GM19324 (cell line): ENCODE measurements around the gene AMACR.
"Not testable (repeated sequence)": the region's sequence is repeated elsewhere in the genome, so short reads cannot be mapped to it uniquely, and the experiment has no call there.

Source experiments
- ATAC-seq: cut with Tn5 transposase; IDR thresholded peaks from one replicate; pipeline ENCODE4 v1.9.1; 2021; ENCODE audit warnings: mild to moderate bottlenecking, moderate library complexity; ENCODE audit not compliant: unreplicated experiment, low FRiP score

Gene AMACR

DNA sequence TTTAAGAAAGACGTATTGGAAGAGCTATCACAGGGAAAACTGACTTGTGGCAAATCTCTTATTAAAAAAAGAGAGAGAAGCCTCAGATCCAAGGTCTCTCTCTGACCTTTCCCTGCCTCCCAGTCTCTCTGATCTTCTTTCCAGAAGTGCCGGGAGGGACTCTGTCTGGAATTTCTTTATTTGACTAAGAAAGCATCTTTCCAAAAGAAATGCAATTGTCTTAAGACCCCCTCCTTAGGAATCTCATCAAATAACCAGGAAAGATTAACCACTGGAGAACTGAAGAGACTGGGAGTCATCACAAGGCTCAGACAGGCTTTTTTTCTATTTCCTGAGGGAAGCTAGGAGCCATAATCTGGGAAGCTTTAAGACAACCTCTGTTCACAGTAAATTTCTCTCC, 30.5 kb upstream of the AMACR start:
- no peak for ATAC-seq

DNA sequence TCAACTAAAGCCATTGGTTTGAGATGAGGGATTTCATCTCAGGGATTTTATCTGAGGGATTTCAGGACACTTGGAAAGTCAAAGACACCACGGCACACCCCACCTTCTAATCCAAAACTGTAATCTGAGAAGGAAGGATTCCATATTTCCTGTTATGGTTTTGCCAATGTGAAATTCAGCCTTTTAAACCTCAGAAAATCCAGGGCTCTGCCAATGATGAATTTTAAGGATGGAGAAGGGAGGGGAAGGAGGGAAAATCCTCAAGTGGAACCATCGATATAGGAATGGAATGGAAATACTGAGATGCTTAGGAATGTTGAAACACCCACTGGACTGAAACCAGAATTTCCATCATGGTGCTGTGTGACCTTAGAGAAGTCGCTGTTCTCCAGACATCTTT, 29.9 kb upstream of the AMACR start:
- no peak for ATAC-seq

DNA sequence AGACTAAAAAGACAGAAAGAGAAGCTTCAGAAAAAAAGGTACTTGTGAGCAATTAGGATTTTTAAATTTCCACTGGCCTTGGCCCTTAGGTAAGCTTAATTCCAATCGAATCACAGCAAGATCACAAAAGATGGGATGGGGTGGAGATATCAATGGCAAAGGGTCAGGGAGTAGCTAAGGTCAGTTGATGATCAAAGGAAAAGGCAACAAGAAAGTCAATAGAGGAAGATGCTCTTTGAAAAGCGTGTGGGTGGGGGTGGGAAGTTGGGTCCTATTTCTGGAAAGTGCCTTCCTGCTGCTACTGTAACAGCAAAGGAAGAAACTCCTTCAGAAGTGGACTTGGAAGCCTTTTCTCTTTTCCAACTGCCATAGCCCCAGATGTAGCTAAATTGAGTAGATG, 27.9 kb upstream of the AMACR start:
- ATAC-seq = no peak

GRCh38 chr5:34034534-34035327, 26.9 kb upstream of the AMACR start:
- ATAC-seq = peak; percentile 63

DNA sequence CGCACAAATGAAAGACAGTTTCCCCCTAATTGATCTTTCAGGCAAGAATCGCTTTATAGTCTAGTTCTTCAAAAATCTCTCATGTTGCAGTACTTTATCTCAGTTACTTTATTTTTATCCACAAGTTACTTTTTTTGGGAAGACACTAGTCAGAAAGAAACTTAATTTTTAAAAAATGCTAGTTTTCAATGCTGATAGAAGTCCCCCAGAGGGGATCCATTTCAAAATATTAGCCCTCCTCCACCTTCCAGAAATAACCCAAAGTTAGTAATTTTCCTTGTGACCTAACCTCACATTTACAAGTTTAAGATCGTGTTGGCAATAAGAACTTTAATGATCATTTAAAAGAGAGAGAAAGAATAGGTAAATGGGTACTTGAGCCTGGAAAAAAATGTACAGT, 24.1 kb upstream of the AMACR start:
- ATAC-seq = no peak

- no peak for ATAC-seq
Observed at GRCh38 chr5:34031117-34031516, 23.3 kb upstream of the AMACR start.

DNA sequence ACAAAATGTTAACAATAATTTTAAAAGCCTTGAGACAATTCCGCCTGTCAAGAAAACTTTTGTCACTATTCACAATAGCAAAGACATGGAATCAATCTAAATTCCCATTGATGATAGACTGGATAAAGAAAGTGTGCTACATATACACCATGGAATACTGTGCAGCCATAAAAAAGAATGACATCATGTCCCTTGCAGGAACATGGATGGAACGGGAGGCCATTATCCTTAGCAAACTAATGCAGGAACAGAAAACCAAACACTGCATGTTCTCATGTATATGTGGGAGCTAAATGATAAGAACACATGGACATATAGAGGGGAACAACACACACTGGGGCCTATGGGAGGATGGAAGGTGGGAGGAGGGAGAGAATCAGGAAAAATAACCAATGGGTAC, 22.7 kb upstream of the AMACR start:
- ATAC-seq = not testable (repeated sequence)

DNA sequence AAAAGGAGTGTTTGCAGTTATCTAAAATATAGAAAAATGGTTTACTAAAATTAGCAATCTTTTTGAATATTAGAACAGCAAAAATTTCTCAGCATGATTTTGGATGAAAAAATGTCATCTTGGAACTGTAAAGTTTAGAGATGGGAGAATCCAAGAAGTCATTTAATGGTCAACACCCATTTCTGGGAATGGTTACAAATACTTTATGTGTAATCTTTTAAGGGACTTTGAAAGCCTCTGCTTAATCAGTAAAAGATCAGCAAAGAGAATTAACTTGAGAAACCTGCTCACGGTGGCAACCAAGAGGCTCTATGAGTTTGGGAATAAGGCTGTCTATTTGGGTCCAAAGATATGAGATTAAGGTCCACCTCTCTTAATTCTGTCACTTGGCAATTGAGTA, 22.2 kb upstream of the AMACR start:
- ATAC-seq = no peak

- no peak for ATAC-seq
Observed at GRCh38 chr5:34028349-34028748, 20.5 kb upstream of the AMACR start.

- no peak for ATAC-seq
Observed at GRCh38 chr5:34026089-34026761, 18.4 kb upstream of the AMACR start.

DNA sequence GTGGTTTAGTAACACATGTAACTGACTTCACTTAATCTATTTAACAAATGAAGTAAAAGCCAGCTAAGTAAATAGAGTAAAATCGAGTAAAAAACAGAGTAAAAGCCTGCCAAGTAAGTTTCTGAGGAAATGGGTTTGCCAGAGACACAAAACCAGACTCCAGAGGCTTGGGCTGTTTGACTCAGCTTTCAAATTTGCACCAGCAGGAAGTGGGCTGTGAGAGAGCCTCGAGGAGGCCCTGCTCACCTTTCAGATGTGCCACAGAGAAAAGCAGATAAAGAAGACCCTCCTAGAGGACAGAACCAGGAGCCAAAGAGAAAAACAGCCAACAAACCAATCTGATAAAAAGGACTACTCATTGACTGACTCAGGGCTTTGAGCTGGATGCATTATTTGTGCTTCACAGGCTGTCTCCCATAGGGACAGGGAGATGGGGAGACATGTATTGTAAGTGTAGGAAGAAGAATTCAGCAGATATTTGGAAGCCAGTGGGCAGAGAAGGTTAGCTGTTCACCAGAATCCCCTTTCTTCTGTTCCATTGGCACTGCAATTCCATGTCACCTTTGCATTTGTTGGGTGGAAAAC, 14.4 kb upstream of the AMACR start:
- peak; percentile 72 for ATAC-seq

DNA sequence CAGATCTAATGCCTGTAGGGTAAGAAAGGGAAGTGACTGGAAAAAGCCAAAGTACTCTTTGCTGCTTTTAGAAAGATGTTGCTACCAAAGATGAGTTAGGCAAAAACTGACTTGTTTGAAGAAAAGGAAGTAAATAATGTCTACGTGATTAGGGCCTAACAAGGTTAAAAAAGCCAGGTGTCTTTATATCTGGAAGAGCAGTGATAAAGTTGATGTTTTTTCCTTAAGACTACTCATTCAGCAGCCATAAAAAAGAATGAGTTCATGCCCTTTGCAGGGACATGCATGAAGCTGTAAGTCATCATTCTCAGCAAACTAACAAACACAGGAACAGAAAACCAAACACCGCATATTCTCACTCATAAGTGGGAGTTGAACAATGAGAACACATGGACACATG, 13.5 kb upstream of the AMACR start:
- no peak for ATAC-seq

- ATAC-seq = no peak
Observed at GRCh38 chr5:34020726-34021125, 12.9 kb upstream of the AMACR start.

DNA sequence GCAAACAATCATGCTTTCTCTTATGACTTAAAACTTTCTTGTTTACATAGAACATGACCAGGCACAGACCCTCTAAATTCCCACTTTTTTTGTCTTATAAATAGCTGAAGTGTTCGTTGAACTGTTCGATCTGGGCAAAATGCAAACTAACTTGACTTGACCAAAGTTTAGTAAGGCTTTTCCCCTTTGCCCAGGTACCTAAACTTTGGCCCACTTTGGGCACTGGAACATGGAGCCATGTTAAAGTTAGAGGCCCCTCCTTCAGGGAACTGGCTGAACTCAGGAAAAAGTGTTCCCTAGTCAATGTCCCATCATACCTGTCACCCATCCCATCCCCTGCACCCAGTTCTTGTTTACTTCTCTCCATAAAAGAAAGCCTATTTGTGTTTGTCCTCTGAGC, 9.4 kb upstream of the AMACR start:
- ATAC-seq = no peak

DNA sequence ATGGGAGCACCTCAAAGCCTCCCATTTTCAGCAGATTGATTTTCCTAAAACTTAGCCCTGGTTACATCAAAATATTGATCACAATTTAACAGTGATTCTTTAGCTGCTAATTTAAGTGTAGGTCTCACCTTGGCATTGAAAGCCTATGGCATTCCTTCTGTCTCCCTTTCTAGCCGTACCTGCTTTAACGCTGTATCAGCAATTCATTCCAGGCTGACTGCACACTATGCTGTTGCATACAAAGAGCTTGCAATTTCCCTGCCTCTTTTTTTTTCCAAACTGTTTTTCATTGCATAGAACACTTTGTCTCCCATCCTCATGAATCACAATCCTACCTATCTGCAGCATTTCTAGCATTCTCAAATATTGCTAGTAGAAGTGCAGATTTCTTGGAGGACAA, 8.9 kb upstream of the AMACR start:
- no peak for ATAC-seq

DNA sequence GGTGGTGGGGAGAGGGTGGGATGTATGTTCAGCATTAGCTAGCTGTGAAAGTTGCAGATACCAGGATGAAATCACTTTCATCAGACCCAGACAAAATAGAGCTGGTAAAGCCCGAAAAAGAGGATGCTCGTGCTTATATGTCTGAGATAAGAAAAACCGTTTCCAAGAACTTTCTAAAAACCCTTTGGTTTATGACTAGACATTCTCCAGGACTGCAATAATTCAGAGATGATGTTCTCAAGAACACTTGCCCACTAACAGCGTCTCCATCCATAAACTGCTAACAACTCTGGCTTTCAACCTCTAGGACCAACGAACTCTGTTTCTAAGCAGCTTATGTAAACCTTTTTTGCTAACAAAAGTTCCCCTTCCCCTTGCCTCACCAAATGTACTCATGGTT, 8.4 kb upstream of the AMACR start:
- no peak for ATAC-seq

- no peak for ATAC-seq
Observed at GRCh38 chr5:34015120-34015822, 7.4 kb upstream of the AMACR start.

- ATAC-seq = no peak
Observed at GRCh38 chr5:34014626-34015025, 6.8 kb upstream of the AMACR start.

- no peak for ATAC-seq
Observed at GRCh38 chr5:34013547-34013946, 5.7 kb upstream of the AMACR start.

GRCh38 chr5:34012791-34013190, 4.9 kb upstream of the AMACR start:
- no peak for ATAC-seq

DNA sequence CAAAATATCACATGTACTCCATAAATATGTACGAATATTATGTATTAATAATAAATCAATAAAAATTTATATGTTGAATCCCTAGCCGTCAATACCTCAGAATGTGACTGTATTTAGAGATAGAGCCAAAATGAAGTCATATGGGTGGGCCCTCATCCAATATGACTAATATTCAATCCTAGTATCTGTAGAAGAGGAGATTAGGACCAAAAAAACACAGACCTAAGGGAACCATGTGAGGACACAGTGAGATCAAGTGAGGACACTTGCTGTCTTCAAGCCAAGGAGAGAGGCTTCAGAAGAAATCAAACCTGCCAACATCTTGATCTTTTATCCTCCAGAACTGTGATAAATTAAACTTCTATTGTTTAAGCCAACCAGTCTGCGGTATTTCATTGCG, 3.7 kb upstream of the AMACR start:
- ATAC-seq = no peak
